GM19240 (cell line): ENCODE data around the gene SF3A1.
"Not testable (repeated sequence)": the region's sequence is repeated elsewhere in the genome, so short reads cannot be mapped to it uniquely, and the experiment has no call there.

Experiments used
- DNase-seq: peaks from one replicate; pipeline ENCODE4 v3.0.0; 2011; ENCODE audit warnings: low spot score; ENCODE audit not compliant: insufficient read length

The SF3A1 gene

DNA sequence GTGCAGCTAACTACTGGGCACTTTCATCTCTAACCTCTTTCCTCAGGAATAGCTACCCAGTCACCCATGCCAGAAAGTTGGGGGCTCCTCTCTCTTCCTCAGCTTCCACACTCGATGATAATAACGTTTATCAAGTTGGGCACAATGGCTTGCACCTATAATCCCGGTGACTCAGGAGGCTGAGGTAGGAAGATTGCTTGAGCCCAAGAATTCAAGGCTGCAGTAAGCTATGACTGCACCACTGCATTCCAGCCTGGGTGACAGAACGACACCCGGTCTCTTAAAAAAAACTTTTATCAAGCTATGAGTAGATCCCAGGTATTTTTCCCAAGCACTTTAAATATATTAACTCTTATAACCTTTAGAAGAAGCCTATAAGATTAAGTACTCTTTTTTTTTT lies 2.0 kb downstream of the SF3A1 start:
- DNase-seq, result no peak

DNA sequence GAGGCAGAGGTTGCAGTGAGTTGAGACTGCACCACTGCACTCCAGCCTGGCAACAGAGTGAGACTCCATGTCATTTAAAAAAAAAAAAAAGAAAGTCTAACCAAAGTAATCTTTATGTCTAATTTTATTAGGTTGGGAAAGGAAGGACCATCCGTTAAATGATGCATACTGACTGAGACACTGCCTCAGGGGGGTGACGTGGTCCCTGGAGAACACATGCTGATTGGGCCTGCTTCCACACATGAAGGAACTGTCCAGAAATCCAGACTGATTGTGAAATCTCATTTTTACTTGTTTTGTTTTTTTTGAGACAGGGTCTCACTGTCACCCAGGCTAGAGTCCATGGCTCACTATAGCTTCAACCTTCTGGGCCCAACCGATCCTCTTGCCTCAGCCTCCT lies 5.5 kb downstream of the SF3A1 start:
- DNase-seq, result no peak

DNA sequence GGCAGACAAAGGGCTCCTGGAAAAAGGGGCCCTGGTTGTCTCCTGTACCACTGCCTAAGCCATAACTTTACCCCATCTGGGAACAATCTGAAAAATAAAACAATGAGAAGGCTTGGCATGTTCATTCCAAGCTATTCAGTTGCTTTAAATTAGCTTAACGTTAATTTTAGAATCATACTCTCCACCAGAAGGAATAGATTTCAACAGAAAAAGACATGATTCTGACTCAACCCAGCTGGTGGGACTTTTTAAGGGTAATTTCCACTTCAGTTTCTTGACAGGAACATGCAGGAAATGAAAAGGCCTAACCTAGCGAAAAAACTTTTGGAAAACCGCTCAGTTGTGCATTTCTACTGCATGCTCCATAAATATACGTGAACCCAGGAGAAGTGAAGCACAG lies 7.9 kb downstream of the SF3A1 start:
- DNase-seq, result no peak

DNA sequence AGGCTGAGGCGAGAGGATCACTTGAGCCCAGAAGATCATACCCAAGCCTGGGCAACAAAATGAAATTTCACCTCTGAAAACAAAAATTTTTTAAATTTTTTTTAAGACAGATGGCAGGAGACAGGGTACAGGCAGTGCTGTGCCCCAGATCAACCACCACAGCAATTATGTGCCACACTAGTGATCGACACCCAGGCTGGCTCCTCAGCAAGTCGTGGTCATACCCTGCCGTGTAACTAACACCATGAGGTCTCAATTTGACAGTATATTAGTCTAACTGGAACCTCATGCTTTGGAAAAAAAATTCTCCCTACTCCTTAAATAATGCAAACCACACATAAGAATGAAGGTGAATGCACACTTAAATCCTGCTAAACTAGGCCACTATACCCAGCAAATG lies 8.3 kb downstream of the SF3A1 start:
- no peak for DNase-seq

DNA sequence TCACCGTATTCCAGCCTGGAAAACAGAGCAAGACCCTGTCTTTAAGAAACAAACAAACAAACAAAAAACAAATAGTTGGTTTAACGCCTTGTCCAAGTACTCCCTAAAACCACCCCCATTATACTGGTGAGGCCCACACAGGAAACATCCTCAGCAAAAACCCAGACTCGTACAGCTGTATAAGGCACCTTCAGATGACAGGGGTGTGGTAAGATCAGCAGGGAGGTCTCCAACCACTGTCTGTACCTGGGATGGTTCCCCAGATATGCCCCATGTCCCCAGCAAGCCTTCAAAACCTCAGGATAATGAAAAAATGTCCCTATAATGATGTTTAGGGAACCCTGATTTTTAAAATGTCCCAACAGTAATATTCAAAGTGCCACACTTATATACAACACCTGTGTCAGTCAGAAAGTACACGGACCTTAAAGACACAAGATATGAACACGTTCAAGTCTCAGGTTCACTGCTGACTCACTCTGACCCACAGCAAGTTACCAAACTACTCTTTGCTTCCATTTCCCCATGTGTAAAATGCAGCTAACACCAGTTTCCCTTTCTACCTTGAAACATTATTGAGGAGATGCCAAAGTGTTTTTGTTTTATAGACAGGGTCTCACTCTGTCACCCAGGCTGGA lies 9.3 kb downstream of the SF3A1 start:
- no peak for DNase-seq

DNA sequence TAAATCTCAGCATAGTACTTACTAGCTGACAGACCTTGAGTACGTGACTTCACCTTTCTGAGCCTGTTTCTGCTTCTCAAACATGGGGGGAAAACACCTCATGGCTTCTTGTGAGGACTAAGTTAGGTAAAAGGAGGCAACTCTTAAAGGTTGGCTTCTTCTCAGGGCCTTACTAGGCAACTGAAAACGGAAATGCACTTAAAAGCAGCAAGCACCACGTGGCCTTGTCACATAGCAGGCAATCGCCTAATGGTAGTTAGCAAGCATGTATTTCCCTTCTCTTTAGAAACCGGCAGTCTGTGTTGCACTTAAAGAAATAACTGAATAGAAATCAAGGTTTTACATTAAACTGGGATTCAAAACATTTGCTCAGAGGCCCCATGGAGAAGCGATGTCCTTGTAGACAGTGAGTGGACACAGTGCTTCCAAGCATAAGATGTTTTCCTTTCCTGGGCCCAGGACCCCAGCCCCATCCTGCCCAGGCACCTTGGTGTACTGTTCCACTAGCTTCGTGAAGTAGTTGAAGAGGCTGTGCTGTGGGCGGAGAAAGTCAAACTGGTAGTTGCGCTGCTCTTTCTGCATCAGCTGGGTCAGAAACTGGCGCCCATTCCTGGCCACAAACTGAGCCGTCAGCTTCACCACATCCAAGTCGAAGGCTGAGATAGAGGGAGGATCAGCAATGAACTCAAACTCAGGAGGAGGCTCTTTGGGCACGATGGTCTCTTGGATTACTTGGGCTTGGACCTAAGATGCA lies 12.1 kb downstream of the SF3A1 start:
- no peak for DNase-seq

DNA sequence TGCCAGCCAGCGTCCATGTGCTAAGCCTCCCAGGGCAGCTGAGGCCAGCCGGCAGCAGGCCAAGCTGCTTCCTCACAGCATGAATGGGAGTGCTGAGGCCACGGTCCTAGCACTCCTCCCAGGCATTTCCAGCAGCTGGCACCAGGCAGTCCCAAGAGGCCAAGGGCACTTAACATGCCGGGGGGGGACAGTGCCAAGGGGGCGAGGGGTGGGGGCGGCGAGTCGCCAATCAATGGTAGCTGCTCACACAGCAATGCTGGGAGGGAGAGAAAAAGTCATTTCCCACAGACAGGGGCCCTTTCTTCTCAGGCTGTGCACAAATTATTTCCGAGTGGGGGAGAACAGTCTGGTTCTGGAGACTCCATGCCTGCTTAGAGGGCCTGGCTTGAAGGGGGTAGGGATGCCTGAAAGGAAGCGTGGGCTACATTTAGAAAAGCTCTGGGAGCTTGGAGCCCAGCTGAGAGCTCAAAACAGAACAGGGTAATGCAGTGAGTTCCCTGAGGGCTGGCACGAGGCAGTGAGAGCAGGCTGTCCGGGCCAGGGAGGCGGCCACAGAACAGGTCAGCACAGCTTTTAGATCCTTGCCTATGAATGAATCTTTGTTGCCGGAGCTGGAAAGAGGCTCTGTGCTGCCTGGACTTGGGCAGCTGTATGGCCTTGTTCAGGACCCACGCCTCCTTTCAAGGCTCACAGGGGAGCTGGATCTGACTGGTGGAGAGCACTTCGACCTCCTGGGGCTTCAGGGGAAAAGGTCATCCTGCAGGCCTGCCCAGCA lies 15.6 kb downstream of the SF3A1 start:
- no peak for DNase-seq

DNA sequence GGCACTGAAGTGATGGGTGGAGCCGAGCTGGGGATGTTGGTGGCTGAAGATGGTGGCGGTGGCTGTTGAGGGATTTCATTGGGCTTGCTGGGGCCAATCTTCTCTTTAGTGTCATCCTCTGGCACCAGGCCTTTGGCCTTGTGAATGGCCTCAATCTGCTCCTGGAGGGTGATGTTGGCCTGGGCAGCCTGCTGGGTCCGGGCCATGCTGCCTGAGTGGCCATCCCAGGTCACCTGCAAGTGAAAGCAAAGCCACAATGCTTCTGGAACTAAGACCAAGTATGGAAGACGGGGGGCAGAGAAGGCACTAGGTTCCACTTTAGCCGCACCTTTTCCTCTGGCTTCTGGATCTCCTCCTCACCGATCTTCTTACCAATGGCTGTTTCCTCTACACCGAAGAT lies 17.9 kb downstream of the SF3A1 start:
- DNase-seq, result no peak

DNA sequence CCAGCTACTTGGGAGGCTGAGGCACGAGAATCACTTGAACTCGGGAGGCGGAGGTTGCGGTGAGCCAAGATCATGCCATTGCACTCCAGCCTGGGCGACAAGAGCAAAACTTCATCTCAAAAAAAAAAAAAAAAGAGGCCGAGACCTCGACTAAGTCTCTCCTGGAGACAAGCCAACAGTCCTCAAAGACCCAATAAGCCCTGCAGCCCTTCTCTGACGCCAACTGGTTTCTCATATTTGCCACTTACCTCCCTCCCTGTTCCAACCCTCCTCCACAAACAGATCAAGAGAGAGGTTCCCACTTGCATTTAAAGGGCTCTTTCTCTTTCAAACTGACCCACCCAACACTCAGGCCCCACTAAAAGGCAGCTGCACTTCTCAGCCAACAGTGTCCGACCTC lies 18.4 kb downstream of the SF3A1 start:
- not testable (repeated sequence) for DNase-seq

DNA sequence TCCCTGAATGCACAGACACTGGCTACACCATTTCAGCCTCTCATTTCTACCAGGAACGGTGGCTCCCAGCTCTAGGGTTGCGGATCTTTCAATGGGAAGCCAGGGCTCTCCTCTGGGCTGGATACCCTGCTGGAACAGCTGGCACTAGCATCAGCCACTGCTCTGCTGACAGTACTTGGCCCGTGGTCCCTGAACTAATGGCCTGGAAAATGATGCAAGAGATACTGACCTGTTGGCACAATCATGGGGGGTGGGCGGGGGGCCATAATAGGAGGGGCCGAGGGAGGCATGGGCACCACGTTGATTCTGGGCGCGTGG lies 19.3 kb downstream of the SF3A1 start:
- DNase-seq, result no peak

DNA sequence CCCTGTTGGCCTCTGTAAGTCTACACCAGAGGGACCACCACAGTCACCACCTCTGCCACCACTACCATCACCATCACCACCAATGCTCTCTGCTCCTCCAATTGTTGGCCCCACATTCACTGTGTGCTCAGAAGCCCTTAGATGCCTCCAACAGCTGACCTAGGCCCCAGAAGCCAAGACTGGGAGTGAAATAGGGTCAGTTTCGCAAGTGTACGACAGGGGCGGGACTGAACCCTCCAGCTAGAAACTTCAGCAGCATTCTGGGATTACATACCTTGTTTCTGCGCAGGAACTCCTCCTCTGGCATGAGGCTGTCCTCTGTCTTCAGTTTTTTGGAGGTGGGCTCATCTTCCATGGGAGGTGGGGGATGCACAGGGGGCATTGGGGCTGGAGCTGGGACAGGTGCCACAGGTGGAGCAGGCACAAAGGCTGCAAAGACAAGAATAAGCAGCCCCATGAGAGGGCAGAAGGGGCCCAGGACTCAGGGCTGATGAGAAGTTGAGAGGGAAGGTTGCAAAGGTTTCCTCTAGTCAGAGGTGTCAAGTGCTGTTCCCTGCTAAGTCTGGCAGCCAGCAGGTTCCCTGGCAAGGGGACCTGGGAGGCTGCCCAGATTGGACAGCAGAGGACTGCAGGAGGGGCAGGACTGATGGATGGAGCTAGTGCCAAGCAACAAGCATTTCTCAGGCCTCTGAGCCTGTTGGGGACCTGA lies 19.8 kb downstream of the SF3A1 start:
- DNase-seq, result no peak

DNA sequence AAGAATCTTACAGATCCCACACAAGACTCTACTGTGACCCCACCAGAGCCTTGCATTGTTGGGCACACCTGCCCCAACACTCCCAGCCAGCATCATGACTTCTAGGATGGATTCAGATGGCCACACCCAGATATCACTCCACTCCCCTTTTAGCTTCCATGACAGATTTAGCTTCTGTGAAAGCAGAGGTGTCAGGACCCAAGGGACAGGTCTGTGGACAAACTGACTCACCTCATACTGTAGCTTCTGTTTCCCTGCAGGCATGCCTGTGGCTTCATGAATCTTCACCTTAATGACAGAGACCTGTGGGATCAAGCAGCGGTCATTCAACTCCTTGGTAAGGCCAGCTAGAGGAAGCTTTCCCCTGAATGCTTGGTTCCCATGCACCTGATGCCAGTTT lies 21.5 kb downstream of the SF3A1 start:
- no peak for DNase-seq

DNA sequence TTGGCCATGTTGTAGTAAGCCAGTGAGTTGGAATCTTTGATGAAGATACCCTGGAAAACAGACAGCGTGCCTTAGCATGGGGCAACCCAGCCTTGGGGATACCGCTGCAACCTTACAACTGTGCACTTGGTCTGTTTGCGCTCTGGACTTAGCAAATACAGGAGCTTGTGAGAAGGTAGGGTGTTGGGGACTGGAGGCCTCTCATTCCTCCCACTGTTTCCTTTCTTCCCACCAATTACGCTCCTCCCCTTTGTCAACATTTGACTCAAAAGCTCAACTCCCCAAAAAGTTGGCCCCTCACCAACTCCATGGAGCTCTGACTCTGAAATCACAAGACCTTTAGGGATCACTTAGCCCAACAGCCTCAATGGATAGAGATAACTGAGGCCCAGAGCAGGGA lies 22.0 kb downstream of the SF3A1 start:
- no peak for DNase-seq

DNA sequence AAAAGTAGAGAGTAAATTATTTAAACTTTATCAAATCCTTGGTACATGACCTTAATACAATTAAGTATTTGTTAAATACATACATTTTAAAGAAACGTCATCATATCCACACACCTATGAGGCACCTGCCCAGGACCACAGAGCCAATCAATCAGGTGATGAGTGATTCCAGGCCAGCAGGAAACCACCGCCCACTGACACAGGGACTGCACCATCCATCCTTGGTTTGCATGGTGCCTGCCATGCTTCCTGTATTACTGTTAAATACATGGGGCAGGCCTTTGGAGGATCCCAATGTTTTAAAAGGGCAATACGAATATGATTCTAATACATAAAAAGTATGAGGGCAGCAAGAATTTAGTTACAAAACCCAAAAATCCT lies 23.0 kb downstream of the SF3A1 start:
- DNase-seq, result no peak

DNA sequence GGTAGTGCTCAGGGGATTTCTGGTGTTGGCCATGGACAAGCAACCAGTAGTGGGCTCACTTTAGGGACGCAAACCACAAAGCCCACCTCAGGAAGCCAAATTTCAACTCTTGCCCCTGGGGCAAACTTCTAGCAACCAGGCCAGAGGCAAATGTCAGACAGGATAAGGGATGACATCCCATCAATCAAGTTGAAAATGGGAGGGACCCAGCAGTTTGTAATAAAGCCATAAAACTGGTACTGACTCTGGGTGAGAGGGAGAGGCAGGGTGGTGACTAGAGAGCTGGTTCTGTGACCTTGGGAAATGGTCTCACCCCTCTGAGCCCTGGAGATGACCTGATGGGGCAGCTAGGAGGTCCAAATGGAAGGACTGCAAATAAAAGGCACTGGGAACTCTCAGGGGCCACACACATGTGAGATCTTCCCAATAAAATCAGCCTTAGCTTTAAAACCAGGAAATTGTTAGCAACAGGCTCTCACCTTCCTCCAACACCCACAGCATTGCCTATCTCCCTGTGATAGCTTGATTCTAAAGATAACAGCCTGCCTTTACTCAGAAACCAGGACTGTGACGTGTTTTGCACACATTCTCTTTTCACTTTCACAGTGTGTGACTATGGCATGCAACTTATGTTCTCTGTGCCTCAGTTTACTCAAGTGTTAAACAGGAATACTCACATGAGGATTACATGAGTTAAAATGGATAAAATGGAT lies 23.5 kb downstream of the SF3A1 start:
- DNase-seq, result no peak

DNA sequence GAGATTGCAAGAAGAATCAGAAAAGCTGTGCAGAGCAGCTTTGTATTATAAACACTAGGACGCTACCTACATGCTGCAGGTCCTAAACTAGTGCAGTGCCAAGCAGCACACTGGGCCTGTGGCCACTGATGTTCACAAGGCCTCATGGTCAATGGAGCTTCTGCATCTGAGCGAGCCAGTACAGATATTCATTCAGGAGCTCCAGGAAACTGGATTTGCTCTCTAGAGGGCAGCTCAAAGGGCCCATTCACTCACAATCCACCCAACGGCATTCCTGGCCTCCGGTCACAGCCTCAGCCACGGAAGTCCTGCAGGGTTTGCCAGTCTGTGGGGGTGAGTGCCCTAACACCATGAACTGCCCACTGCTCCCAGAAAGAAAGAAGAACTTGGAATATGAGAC lies 24.1 kb downstream of the SF3A1 start:
- DNase-seq, result no peak

DNA sequence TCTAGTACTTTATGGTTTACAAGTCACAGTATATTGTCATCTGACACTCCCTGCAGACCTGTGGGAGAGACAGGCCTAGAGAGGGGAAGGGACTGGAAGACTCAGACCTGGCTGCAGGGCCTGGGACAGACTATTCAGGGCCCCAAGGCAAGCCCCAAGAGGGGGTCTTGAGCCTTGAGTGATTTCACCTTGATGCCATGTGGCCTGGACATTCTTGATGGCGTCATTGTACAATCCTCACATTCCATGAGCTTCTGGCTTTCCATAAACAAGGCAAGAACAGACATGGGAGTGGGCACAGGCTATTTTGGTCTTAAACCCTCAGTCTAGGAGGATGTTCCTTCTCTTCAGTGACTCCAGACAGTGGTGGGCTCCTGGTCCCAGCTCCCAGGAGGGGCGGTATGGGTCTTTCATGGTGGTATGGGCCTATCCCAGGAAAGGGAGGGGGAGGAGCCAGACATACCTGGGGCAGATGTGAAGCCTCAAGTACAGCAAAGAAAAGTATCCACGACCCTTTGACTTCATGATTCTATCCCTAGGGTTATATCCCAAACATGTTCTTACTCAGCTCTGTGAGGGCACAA lies 28.1 kb downstream of the SF3A1 start:
- DNase-seq, result no peak

DNA sequence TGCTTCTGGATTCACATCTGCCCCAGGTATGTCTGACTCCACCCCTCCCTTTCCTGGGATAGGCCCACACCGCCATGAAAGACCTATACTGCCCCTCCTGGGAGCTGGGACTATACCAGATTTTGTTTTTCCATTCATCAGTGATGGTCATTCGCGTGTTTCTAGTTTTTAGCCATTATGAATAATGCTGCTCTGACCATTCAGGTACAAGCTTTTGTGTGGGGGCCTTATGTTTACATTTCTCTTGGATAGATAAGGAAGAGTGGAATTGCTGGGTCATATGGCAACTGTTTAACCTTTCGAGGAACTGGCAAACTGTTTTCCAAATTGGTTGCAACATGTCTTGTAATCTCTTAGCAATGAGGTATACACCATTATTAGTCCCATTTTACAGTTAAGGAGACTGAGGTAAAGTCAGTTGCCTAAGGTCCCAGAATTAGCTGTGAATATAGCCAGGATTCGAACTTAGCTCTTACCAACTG lies 28.8 kb downstream of the SF3A1 start:
- no peak for DNase-seq

DNA sequence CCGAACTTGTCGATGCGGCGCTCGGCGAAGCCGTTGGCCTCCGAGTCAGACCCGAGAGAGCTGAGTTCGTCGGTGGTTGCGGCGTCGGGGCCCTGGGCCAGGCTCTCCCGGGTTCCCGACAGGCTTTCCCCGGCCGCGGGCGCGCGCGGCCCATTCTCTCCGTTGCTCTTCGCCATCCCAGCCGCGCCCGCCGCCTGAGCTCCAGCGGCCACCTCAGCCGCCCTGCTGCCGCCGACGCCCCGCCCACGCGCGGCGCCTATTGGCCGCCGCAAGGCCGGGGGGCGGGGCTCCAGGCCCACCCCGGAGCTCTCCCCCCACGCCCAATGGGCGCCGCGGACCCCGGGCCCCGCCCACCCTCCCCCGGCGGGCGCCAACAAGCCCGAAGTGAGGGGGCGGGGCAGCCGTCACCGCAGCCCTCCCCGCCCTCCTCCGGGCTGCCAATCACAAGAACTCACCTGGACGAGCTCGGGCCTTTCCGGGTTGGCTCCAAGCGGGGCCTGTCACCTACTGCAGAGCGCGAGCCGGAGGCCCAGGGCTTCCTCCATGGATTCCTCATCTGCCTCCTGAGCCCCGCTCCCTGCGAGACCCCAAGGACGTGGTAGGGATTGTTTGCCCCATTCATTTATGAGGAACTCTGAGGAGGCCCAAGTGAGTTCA lies 29.9 kb downstream of the SF3A1 start, which contains the start of gene TBC1D10A:
TSS of gene TBC1D10A (minus strand) at position 236 of the 657 bp plus-strand sequence. CDS start at position 176, 60 bp downstream.
- DNase-seq, result peak; percentile 93

DNA sequence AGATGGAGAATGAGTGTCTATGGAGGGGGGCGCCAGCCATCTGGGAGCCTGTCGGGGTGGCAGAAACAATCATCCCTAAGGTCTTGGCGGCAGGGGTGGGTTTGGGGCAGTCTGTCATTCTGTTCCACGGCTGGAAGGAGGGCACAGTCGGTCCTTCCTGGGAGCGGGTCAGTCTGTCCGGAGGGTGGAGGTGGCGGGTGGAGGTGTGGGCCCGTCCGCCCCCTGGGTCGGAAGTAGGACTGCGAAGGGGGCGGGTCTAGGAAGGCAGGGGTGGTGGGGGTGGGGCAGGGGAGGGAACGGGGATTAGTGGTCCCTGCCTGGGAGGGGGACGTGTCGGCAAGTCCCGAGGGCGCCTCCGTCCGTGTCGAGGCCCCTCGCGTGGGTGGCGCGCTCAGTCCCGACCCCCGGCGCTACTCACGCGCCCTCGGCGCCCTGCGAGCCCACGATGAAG lies 30.4 kb downstream of the SF3A1 start:
- DNase-seq, result no peak
